H1 (cell line): Measurements from ENCODE around the gene PPM1N. TPM values are rescaled to one million over a fixed set of nuclear protein-coding genes. Genes with fewer than 3 reads are reported as not detected.

Experiments
- BACH1 ChIP-seq: IDR thresholded peaks from 2 replicates; pipeline ENCODE4 v1.6.1; 2012; ENCODE audit warnings: low read length, improper control_type of control experiment
- CBX8 ChIP-seq: fragments of 300-800, 300-1000 bp; sonication (generic); IDR thresholded peaks from 2 replicates; pipeline ENCODE4 v1.7.1; 2016; ENCODE audit warnings: low read depth, low read length, borderline replicate concordance
- CHD1 ChIP-seq: IDR thresholded peaks from 2 replicates; pipeline ENCODE4 v1.6.1; 2012; ENCODE audit warnings: low read depth, low read length, improper control_type of control experiment
- EZH2 ChIP-seq: fragments of 200-600 bp; sonication (generic); IDR thresholded peaks from 2 replicates; pipeline ENCODE4 v1.7.1; 2012; ENCODE audit warnings: low read depth, mild to moderate bottlenecking, moderate library complexity, low read length, inconsistent platforms; ENCODE audit not compliant: severe bottlenecking
- JUN ChIP-seq: IDR thresholded peaks from 2 replicates; pipeline ENCODE4 v1.6.1; 2011; ENCODE audit warnings: low read depth, mild to moderate bottlenecking, improper control_type of control experiment, low read length
- RFX5 ChIP-seq: IDR thresholded peaks from 2 replicates; pipeline ENCODE4 v1.6.1; 2011; ENCODE audit warnings: low read depth, low read length, improper control_type of control experiment, borderline replicate concordance
- USF2 ChIP-seq: IDR thresholded peaks from 2 replicates; pipeline ENCODE4 v1.6.1; 2011; ENCODE audit warnings: low read length, improper control_type of control experiment
- polyA plus RNA-seq, 7 experiments: library from polyadenylated mRNA; depleted of rRNA in 3 of 7; stranded (reverse) in 5 of 7; unstranded in 2 of 7; fragments of >200 nt in 5 of 7; fragments of 200-250 nt in 2 of 7; gene quantifications; 1 replicate in 5 of 7; 2 replicates in 1 of 7; 4 replicates in 1 of 7; pipeline versions ENCODE4 v1.2.1 to v1.2.3, GENCODE V29; 2011 to 2013; ENCODE audit warnings: missing spikeins in 2 of 7, mixed read lengths in 2 of 7
- total RNA-seq: library from RNA; stranded (reverse); fragmentation: NEBNext Ultra II Directional; extraction: Animal tissue kit (Norgen Biotek cat#: 25700); gene quantifications from 2 replicates; pipeline ENCODE4 v1.2.1, GENCODE V29; 2021

Gene PPM1N
- total and polyA plus RNA-seq, 2 of the 8 experiments (the other 6 are each of a cell fraction or from before 2014, with no cell fraction given) = 12.2 to 14.4 TPM

GRCh38 chr19:45476304-45476703 lies 21.9 kb upstream of the PPM1N start (continued):
- no peak for TF ChIP-seq CBX8
- no peak for TF ChIP-seq CHD1
- no peak for TF ChIP-seq BACH1
- no peak for TF ChIP-seq EZH2
- no peak for TF ChIP-seq USF2
- TF ChIP-seq RFX5 = no peak
- no peak for TF ChIP-seq JUN
